ENCODE data around the gene VWA8.

The VWA8 gene

GRCh38 chr13:41782086-41782485, 178.8 kb downstream of the VWA8 start:
- no peaks in the 10 kb centered on the region for H3K36me3 ChIP-seq (replicated peaks; ENCODE audit: low read depth, low read length)
- no peak overlapping the region for H3K27ac ChIP-seq (ENCODE audit: low read length)
- H3K4me2 ChIP-seq (ENCODE audit: low read length) = no peak overlapping the region
- no peaks in the 10 kb centered on the region for H4K20me1 ChIP-seq (ENCODE audit: insufficient read depth, low read length)
- TF ChIP-seq CTCF (IDR thresholded peaks at IDR 0.05; ENCODE audit: low read depth, low read length) (no peak), EZH2phosphoT487 (IDR thresholded peaks at IDR 0.05; ENCODE audit: low read depth) (no peak)
- no peak overlapping the region for H3K4me3 ChIP-seq (ENCODE audit: low read length)
- no peaks in the 10 kb centered on the region for H3K79me2 ChIP-seq (ENCODE audit: low read length)
- no peaks in the 10 kb centered on the region for H3K9me3 ChIP-seq (ENCODE audit: insufficient read depth, low read length)
- H2AFZ ChIP-seq (ENCODE audit: low read depth, low read length) = no peak overlapping the region
- no peak overlapping the region for H3K9ac ChIP-seq (ENCODE audit: low read length)
- H3K4me1 ChIP-seq (ENCODE audit: low read length) = no peaks in the 10 kb centered on the region
- H3K27me3 ChIP-seq (ENCODE audit: low read depth, low read length) = no peaks in the 10 kb centered on the region

GRCh38 chr13:41780715-41781706, 179.9 kb downstream of the VWA8 start:
- H3K27ac ChIP-seq (ENCODE audit: low read length) = no peak overlapping the region
- no peaks in the 10 kb centered on the region for H3K4me1 ChIP-seq (ENCODE audit: low read length)
- no peaks in the 10 kb centered on the region for H3K9me3 ChIP-seq (ENCODE audit: insufficient read depth, low read length)
- no peak overlapping the region for H3K4me2 ChIP-seq (ENCODE audit: low read length)
- H3K79me2 ChIP-seq (ENCODE audit: low read length) = no peaks in the 10 kb centered on the region
- no peak overlapping the region for H3K9ac ChIP-seq (ENCODE audit: low read length)
- TF ChIP-seq CTCF (IDR thresholded peaks at IDR 0.05; ENCODE audit: low read depth, low read length) = no peak
- no peak for TF ChIP-seq EZH2phosphoT487 (IDR thresholded peaks at IDR 0.05; ENCODE audit: low read depth)
- no peaks in the 10 kb centered on the region for H4K20me1 ChIP-seq (ENCODE audit: insufficient read depth, low read length)
- no peak overlapping the region for H2AFZ ChIP-seq (ENCODE audit: low read depth, low read length)
- no peaks in the 10 kb centered on the region for H3K27me3 ChIP-seq (ENCODE audit: low read depth, low read length)
- H3K36me3 ChIP-seq (replicated peaks; ENCODE audit: low read depth, low read length) = no peaks in the 10 kb centered on the region
- H3K4me3 ChIP-seq (ENCODE audit: low read length) = no peak overlapping the region

GRCh38 chr13:41775251-41775650, 185.7 kb downstream of the VWA8 start:
- no peak for TF ChIP-seq CTCF (IDR thresholded peaks at IDR 0.05; ENCODE audit: low read depth, low read length)
- TF ChIP-seq EZH2phosphoT487 (IDR thresholded peaks at IDR 0.05; ENCODE audit: low read depth) = no peak
- H3K4me1 ChIP-seq (ENCODE audit: low read length) = no peaks in the 10 kb centered on the region
- no peaks in the 10 kb centered on the region for H3K79me2 ChIP-seq (ENCODE audit: low read length)
- H3K27ac ChIP-seq (ENCODE audit: low read length) = no peak overlapping the region
- no peak overlapping the region for H3K9ac ChIP-seq (ENCODE audit: low read length)
- H3K27me3 ChIP-seq (ENCODE audit: low read depth, low read length) = no peaks in the 10 kb centered on the region
- no peak overlapping the region for H2AFZ ChIP-seq (ENCODE audit: low read depth, low read length)
- H3K9me3 ChIP-seq (ENCODE audit: insufficient read depth, low read length) = no peaks in the 10 kb centered on the region
- no peaks in the 10 kb centered on the region for H4K20me1 ChIP-seq (ENCODE audit: insufficient read depth, low read length)
- no peak overlapping the region for H3K4me3 ChIP-seq (ENCODE audit: low read length)
- no peaks in the 10 kb centered on the region for H3K36me3 ChIP-seq (replicated peaks; ENCODE audit: low read depth, low read length)
- no peak overlapping the region for H3K4me2 ChIP-seq (ENCODE audit: low read length)

- H3K4me3 ChIP-seq (ENCODE audit: low read length) = no peak overlapping the region
- no peak overlapping the region for H3K27ac ChIP-seq (ENCODE audit: low read length)
- TF ChIP-seq CTCF (IDR thresholded peaks at IDR 0.05; ENCODE audit: low read depth, low read length) (no peak), EZH2phosphoT487 (IDR thresholded peaks at IDR 0.05; ENCODE audit: low read depth) (no peak)
- H3K9ac ChIP-seq (ENCODE audit: low read length) = no peak overlapping the region
- H4K20me1 ChIP-seq (ENCODE audit: insufficient read depth, low read length) = no peaks in the 10 kb centered on the region
- no peak overlapping the region for H2AFZ ChIP-seq (ENCODE audit: low read depth, low read length)
- H3K79me2 ChIP-seq (ENCODE audit: low read length) = no peaks in the 10 kb centered on the region
- H3K27me3 ChIP-seq (ENCODE audit: low read depth, low read length) = no peaks in the 10 kb centered on the region
- no peak overlapping the region for H3K4me2 ChIP-seq (ENCODE audit: low read length)
- no peaks in the 10 kb centered on the region for H3K36me3 ChIP-seq (replicated peaks; ENCODE audit: low read depth, low read length)
- H3K9me3 ChIP-seq (ENCODE audit: insufficient read depth, low read length) = no peaks in the 10 kb centered on the region
- no peaks in the 10 kb centered on the region for H3K4me1 ChIP-seq (ENCODE audit: low read length)
These were observed 186.2 kb downstream of the VWA8 start for GRCh38 chr13:41774605-41775218.

Measured in OCI-LY3 (cell line).